HFFc6 (cell line): Measurements from ENCODE around the gene MYL3. TPM values are rescaled to one million over a fixed set of nuclear protein-coding genes. Genes with fewer than 3 reads are reported as not detected.

Experiments used
- DNase-seq: peaks from one replicate; pipeline ENCODE4 v3.0.0-alpha.2; 2018
- H3K27ac Mint-ChIP-seq: 2 replicates; pipeline ENCODE4 v1.8.0; 2020; ENCODE audit warnings: mild to moderate bottlenecking, mixed read lengths
- H3K27me3 Mint-ChIP-seq: 2 replicates; pipeline ENCODE4 v1.8.0; 2021; ENCODE audit warnings: mild to moderate bottlenecking, moderate library complexity, mixed read lengths; ENCODE audit not compliant: insufficient read depth
- H3K36me3 Mint-ChIP-seq: 2 replicates; pipeline ENCODE4 v1.8.0; 2021; ENCODE audit warnings: low read depth, mixed read lengths
- H3K4me1 Mint-ChIP-seq: 2 replicates; pipeline ENCODE4 v1.8.0; 2020; ENCODE audit warnings: low read depth, mixed read lengths
- H3K4me3 Mint-ChIP-seq: 2 replicates; pipeline ENCODE4 v1.8.0; 2020; ENCODE audit warnings: mild to moderate bottlenecking, moderate library complexity, mixed read lengths
- H3K9me3 Mint-ChIP-seq: 2 replicates; pipeline ENCODE4 v1.8.0; 2020; ENCODE audit warnings: mild to moderate bottlenecking, mixed read lengths
- CTCF ChIP-seq: fragments of 200-600 bp; sonication (generic); IDR thresholded peaks from 2 replicates; pipeline ENCODE4 v1.5.0; 2021; ENCODE audit warnings: antibody characterized with exemption, mild to moderate bottlenecking
- total RNA-seq, 6 experiments: library from RNA; stranded (reverse); fragmentation: NEBNext Ultra II Directional; extraction: Animal tissue kit (Norgen Biotek cat#: 25700); gene quantifications; 2 replicates in 1 of 6; 3 replicates in 5 of 6; pipeline ENCODE4 v1.2.3, GENCODE V29; 2021

MYL3 gene
- total RNA-seq, 6 experiments from 2014 or later, result 0.30 to 0.31 TPM; not detected in 4

GRCh38 chr3:46891132-46891531, 27.9 kb upstream of the MYL3 start:
- Mint-ChIP-seq H3K27ac (no peak overlapping the region), H3K36me3 (no peaks in the 10 kb centered on the region), H3K27me3 (peaks cover 27% of the 10 kb centered on the region), H3K9me3 (no peaks in the 10 kb centered on the region), H3K4me3 (no peak overlapping the region), H3K4me1 (no peaks in the 10 kb centered on the region)
- no peak for DNase-seq
- no peak for TF ChIP-seq CTCF

DNA sequence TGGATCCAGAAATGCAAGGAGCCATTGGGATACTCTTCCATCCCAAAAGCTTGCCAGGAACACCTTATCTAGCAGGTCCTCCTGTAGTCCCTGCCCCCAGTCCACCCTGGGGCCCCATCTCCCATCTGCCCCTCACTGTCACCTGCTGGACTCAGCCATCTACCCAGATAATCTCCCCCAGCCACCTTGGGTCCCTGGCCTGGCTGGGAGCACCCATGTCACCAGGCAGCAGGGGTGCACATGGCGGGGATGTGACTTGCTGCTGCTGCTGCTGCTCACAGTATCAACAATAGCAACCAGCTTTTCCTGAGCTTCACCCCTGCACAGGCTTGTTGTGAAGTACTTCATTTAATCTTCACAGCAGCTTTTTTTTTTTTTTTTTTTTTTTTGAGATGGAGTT, 26.9 kb upstream of the MYL3 start:
- H3K4me1 Mint-ChIP-seq, result no peaks in the 10 kb centered on the region
- no peak overlapping the region for H3K4me3 Mint-ChIP-seq
- no peaks in the 10 kb centered on the region for H3K9me3 Mint-ChIP-seq
- DNase-seq, result no peak
- H3K27me3 Mint-ChIP-seq, result peaks cover 27% of the 10 kb centered on the region
- no peak overlapping the region for H3K27ac Mint-ChIP-seq
- TF ChIP-seq CTCF, result no peak
- no peaks in the 10 kb centered on the region for H3K36me3 Mint-ChIP-seq

GRCh38 chr3:46889381-46890110, 26.3 kb upstream of the MYL3 start:
- Mint-ChIP-seq H3K4me1 (no peaks in the 10 kb centered on the region), H3K4me3 (no peak overlapping the region), H3K9me3 (no peaks in the 10 kb centered on the region), H3K27me3 (peaks cover 26% of the 10 kb centered on the region), H3K36me3 (no peaks in the 10 kb centered on the region), H3K27ac (no peak overlapping the region)
- DNase-seq, result no peak
- no peak for TF ChIP-seq CTCF

- Mint-ChIP-seq H3K27ac (no peak overlapping the region), H3K4me3 (no peak overlapping the region), H3K36me3 (no peaks in the 10 kb centered on the region), H3K27me3 (peaks cover 24% of the 10 kb centered on the region), H3K9me3 (no peaks in the 10 kb centered on the region), H3K4me1 (no peaks in the 10 kb centered on the region)
- DNase-seq, result no peak
- TF ChIP-seq CTCF, result no peak
Observed at GRCh38 chr3:46888705-46889104, 25.5 kb upstream of the MYL3 start.

DNA sequence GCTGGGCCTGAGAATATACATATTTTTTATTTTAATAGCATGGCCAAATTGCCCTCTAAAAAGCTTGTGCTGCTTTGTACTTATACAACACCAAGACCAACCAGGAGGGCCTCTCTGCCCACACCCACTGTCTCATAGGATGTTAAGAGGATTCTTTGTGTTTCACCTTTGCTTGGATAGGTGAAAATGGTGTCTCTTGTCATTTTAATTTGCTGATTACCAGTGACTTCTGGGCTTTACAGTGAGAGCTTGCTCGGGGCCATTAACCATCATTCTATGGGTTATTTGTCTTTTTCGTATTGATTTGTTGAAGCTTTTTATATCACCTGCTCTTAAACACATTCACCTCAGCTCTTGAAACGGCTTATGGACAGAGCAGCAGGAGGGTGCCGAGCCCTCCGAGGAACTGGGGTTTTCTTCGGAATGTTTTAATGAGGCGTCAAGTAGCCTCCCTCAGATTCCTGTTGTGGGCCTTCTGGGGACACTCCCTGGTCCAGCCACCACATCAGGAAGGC, 24.8 kb upstream of the MYL3 start:
- TF ChIP-seq CTCF, result no peak
- Mint-ChIP-seq H3K4me1 (no peaks in the 10 kb centered on the region), H3K36me3 (no peaks in the 10 kb centered on the region), H3K9me3 (no peaks in the 10 kb centered on the region), H3K4me3 (no peak overlapping the region), H3K27me3 (peaks cover 27% of the 10 kb centered on the region), H3K27ac (no peak overlapping the region)
- no peak for DNase-seq
